HG02884 (cell line): ENCODE measurements around the gene SHH.

ENCODE experiments used
- ATAC-seq: cut with Tn5 transposase; IDR thresholded peaks from one replicate; pipeline ENCODE4 v1.9.1; 2021; ENCODE audit warnings: mild to moderate bottlenecking, moderate library complexity; ENCODE audit not compliant: unreplicated experiment

SHH gene

DNA sequence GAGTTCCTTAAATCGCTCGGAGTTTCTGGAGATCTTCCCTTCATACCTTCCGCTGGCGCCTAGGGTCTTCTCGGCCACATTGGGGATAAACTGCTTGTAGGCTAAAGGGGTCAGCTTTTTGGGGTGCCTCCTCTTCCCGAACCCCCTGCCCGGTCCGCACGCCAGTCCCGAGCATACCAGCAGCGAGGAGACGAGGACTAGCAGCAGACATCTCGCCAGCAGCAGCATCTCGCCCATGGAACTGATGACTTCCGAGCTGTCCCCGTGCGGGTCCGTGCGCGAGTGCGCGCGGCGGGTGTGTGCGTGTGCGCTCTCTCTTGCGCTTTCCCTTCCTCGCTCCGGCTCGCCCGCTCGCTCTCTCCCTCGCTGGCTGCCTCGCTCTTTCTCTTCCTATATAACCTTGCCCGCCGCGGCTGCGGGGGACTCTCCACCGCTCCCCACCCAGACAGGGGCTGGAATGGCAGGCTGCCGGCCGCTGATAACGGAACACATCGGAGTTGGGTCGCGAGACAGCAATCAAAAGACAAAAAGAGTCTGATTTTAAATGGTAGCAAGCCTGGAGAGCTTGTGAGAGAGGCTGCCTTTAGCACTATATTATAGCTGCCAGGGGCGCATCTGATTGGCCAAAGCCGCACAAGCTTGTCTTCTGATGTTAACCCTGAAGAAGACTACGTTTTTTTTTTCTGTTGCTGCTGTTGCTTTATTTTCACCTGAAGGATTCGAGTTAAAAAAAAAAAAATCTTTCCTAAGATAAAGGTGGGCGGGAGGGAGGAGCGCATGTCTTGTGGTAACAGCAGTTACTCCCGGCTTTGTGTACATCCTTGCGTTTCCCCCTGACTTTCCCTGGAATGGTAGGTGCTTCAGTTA is at the start of gene SHH:
Gene SHH (minus strand): TSS at position 569 of the 867 bp plus-strand sequence. CDS start 341 bp downstream, at position 228.
- ATAC-seq = no peak

DNA sequence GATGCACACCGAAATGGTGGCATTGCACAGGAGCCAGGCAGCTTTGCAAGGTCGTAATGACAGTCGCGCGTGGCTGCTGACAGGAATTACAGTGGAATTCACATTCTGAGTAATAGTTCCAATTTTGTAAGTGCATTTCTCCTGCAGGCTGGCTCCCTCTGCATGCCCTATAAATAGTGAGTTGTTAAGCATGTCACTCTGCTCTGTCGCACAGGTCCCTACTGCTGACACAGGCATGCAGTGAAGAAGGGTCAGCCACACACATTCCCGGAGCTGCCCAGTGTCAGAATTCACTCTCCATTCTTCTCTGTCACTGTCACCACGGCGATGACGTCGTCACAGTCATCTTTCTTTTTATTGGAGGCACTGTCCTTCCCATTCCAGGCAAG is 49.2 kb upstream of the SHH start:
- ATAC-seq = no peak

DNA sequence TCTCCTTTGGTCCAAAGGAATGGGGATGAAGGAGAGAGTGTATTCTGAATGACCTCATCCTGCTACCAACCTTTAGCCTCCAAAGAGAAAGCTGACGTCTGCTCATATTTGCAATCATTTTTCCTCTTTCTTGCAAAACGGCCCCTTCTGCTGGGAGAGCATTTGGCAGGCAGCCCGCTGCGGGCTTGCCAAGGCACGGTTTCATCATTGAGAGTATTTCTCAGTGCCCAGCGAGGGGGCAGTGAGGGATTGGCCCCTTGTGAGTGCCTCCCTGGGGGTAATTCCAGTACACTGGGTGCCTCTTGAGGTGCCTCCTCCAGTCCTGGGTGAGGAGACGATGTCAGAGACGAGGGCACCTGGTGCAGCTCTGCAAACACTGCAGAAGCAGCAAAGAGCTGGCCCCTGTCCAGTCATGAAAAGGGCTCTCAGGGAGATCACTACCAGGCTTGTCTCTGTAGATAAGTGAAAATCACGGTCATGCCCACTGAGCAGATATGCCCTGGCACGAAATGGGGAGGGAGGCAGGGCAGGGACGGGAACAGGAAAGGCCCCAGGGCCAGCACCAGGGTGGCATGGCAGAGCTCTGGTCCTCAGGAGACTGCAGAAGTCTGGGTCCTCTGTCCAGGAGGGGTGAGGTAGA is 48.7 kb upstream of the SHH start:
- ATAC-seq = no peak

DNA sequence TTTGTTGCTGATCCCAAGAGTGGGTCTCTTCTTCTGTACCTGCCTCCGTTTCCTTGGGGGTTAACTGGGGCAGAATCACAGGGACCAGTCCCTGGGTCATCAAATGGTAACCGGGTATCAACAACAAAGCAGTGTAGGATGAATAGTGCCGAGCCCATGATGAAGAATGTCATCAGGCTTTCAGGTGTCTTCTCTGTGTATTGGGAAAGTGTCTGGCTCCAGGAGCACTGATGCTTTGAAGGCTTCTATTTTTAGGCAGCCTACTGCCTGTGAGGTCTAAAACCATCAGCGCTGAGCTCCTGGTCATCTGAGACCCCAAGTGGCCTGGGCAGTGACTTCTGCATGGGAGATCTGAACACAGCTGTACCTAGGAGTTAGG is 48.2 kb upstream of the SHH start:
- ATAC-seq = no peak

DNA sequence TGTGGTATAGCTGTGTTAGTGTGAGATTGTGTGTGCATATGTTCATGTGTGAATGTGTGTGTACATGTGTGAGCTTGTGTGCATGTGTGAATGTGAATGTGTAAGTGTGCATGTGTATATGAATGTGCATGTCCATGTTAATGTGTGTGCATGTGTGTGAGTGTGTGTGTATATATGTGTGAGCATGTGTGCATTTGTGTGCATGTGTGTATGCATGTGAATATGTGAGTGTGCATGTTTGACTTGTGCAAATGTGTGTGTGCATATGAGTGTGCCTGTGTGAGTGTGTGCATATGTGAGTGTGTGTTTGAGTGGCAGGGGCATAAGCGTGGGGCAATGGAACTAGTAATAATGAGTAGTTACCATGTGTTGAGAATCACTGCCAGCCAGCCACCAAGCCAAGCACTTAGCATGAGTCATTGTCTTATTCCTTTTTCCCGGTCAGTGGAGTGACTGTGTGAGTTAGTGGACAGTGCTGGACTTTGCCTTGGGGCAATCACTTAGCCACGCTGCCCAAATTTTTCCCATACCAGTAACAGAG is 46.3 kb upstream of the SHH start:
- ATAC-seq = no peak

DNA sequence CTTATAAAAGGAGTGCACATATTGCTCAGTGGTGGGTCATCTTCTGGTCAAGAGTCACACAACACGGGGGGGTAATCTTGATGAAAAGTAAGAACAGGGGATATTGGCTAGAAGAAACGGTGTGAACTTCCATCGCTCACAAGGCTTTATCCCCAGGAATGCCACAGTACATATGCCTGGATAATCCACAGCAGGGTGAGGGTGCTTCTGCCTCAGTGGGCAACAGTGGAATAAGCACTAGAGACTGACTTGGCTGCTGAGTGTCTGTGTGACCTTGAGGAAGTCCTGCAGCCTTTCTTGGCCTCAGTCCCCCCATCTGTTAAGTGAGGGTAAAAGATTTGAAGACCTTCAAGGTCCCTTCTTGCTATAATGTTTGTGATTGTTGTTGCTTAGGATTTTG is 44.9 kb upstream of the SHH start:
- ATAC-seq = no peak

DNA sequence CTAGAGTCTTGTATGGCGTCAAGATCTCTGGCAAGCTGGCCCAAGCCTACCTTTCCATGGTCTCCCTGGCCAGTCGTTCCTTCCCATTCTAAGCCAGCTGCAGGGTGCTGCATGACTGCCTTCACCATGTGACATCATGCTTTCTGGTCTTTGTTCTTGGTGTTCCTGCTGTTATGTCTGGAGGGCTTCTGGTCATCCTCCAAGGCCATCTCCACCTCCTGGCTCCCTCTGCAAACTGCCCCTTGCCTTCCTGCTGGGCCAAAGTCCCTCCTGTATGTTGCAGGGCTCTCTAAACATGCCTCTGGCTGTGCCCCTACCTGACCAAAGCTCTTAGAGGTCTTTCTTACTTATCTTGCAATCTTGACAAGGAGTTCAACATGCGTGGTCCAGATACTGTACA is 44.4 kb upstream of the SHH start:
- no peak for ATAC-seq

DNA sequence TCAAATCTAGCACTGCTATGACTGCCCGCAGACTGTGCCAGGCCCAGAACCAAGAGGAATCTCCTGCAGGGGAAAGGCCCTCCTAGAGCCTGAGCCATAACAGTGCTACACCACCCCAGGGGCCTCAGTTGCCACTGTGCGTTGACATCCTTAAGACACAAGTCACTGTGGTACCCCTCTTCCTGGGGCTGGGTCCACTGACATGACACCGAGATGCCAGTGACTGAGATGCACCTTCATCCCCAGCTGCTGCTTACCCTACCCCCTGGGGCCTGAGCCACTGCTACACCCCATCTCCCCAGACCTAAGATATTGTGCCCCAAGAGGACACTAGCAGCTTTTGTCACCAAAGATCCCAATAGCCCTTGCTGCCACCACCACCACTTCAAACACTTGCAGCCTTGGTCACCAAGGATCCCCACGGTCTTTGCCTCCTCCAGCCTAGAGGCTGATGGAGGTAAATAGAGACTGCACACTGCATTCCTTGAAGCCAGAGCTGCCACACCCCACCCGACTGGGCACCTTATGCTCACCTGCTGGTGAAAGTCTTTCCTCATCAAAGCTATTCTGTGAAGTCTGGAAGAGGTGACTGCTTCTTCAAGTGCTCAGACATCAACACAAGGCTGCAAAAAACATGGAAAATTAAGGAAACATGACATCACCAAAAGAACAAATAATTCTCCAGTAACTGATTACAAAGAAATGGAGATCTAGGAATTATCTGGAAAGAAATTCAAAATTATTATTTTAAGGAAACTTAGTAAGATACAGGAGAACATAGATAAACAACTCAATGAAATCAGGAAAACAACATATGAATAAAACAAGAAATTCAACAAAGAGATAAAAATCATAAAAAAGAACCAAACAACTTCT is 40.4 kb upstream of the SHH start:
- ATAC-seq = no peak

DNA sequence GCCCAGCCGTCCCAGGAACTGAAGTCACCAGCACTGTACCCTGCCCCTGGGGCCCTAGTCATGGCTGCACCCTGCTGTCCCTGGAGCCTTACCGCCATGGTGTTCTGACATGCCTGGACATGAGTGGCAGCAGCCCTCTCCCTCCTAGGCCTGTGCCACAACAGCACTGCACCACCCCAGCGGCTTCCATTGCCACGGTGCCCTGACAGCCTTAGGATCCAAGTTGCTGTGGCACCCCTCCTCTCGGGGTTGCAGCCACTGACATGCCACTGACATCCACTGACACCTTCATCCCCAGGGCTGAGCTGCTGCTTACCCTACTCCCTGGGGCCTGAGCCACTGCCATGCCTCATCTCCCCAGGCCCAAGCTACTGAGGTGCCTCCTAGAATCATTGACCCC is 39.6 kb upstream of the SHH start:
- no peak for ATAC-seq

DNA sequence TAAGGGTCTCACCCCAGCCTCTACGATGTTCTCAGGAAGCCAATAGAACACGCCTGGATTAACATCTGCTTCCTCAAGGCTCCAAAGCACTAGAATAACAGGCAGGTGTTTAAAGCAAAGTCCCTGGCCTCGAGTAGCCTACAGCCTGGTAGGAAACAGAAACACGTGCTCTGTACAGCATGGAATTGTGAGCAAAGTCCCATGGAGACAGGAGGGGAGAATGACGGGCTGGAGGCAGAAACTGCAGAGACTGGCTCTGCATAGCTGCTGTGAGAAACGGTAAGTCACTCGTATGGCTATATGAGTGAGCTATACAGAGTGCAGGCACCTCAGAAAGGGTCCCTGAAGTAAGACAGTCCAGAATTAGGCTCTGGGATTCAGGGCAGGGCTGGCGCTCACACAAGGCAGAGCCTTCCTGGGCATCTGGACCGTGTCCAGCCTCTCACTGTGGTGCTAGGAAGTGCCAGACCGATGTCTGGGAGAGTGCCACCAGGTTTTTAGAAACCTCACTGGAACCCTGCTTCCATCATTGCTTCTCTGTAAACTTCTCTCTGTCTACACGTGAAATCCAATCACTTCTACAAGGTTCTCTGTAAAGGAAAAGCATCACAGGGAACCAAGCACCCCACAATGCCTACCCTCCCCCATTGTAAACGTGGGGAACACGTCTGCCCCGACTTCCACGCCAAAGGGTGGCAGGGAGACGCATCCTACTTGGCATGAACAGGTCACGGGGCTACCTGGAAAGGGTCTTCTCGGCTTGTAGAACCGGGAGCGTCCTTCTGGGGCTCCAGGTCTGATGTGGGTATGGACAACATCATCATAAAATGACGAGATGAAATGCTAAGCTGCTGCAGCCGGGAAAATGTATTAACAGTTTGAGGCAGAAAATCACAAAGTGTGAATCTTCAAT is 38.8 kb upstream of the SHH start:
- ATAC-seq = no peak

DNA sequence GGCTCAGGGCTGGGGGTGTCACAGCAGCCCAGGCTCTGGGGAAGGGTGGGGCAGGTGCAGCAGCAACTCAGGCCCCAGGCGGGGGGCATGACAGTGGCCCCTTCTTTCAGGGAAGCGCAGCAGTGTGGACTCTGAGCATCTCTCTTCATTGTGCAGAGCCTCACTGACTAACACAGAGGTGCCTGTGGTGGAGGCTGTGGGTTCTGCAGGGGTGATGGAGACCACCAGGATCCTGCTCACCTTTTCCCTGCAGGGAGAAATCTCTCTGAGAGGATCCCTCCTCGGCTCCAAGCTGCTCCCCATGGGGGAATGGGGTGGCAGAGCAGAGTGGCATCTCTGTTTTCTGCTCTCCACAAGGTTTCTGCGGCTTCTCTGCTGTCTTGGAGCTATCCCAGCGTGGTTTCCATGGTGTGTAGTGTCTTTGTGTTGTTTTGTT is 37.8 kb upstream of the SHH start:
- no peak for ATAC-seq

DNA sequence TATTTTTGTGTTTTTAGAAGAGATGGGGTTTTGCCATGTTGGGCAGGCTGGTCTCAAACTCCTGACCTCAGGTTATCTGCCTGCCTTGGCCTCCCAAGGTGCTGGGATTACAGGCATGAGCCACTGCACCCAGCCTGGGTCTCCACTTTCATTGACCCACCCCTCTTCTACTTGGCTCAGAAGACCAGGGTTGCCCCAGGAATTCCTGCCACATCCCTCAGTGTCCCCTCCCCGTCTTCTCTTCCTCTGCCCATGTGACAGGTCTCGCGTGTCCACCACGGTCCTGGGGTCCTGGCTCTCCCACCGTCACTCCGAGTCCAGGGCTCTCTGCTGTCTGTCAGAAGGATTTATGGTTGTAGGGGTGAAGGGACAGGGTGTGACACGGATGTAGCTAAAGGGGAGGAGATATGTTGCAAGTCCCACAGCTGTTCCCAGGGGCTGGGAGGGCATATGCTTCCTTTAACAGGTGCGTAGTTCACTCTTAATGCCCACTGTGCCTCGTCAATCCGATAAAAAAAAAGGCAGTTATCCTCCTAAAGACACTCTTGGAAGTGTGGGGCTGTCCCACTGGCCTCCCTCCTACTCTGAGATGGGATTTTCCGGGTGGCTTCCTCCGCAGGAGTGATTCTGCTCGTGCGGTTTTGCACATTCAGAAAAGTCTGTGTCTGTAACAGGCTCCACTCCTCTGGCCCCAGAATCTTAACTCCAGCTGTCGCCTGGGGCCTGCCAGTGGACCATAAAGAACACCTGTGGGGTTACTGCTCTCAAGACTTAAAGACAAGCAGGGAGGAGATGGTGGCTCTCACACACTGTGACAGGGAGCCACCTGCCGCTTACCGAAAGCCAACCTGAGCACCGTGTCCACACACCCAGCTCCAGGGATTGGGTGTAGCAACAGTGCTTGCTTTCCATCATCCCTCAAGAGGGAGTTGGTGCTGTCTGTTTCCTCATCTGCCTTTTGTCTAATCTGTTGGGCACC is 36.7 kb upstream of the SHH start:
- ATAC-seq = no peak

DNA sequence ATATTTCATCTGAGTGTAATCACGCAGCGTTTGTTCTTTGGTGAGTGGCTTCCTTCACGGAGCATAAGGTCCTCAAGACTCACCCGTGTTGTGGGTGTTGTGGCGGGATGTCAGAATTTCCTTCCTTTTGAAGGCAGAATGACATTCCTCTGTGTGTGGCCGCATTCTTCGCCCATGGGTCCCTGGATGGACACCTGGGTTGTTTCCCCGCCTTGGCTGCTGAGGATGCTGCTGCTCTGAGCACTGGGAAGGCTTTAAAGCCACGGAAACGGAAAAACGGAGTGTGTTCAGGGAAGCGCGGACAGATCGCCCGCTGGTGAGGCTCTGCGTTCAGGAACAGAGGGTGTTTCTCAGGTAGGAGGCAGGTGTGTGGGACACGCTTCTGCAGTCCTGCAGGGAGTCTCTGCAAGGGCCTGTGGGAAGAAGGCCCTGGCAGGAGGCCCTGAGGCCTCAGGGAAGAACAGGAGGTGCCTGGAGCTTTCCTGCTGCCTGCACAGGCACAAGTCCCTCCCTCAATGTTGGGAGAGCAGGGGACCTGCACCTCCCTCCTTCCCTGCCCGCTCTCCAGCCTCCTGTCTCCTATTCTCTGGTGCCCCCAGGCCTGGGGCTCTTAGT is 35.7 kb upstream of the SHH start:
- no peak for ATAC-seq

DNA sequence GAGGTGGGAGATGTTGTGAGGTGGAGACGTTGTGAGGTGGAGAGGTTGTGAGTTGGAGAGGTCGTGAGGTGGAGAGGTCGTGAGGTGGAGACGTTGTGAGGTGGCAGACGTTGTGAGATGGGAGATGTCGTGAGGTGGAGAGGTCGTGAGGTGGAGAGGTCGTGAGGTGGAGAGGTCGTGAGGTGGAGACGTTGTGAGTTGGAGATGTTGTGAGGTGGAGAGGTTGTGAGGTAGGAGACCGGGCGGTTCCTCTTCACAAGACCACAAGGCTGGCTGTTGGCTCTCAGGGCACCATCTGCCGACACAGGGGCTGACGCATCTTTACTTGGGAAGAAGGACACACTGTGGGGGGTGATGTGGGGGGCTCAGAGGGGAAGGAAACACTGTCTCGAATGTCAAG is 34.7 kb upstream of the SHH start:
- ATAC-seq = no peak

DNA sequence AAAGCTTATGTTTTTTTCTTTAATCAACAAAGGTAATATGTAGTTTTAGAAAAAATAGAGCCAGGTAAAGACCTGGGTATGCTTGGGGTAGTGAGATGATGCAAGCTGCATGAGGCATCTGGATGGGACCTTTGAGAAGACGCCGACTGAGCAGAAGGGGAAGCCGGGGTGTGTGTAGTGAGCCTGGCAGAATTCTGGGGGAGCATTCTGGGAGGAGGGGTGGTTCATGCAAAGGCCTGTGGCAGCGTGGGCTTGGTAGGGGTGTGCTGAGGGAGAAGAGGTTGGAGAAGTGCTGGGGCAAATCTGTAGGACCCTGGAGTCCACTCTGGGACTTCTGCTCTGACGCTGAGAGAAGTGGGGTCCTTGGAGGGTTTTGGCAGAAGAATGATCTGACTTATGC is 33.9 kb upstream of the SHH start:
- no peak for ATAC-seq

DNA sequence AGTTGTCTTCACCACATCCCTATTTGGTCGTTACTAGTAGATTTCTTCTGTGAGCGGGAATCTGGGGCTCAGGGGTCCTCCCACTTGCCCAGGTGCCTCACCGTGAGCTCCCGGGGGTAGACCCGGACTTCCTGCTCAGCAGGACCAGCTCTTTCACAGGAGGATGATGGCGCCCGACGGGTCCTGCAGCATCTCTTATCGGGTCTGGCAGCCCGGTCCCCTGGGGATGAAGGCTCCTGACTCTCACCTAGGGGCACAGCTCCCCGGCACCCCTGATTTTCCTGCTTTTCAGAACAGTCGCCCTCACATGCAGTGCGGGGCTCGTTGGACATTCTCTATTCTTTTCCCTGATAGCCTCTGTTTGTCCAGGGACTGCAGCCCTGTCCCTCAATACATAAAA is 33.0 kb upstream of the SHH start:
- no peak for ATAC-seq

DNA sequence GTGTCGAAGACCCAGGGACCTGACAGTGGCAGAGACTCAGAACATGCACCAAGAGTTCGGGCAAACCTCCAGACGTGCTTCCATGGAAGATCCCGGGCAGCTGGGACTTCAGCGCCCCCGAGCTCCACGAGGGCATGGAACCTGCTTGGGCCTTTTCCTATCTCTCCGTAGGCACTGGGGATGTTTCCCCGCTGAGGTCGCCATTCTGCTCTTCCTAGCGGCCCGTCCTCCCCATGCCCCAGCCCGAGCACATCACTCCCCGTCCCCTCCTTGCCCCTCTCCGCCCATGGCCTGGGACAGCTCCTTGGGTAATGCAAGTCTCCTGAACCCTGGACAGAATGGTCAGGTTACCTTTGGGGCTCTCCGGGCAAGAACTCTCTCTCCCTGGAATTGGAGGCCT is 32.3 kb upstream of the SHH start:
- ATAC-seq = no peak

DNA sequence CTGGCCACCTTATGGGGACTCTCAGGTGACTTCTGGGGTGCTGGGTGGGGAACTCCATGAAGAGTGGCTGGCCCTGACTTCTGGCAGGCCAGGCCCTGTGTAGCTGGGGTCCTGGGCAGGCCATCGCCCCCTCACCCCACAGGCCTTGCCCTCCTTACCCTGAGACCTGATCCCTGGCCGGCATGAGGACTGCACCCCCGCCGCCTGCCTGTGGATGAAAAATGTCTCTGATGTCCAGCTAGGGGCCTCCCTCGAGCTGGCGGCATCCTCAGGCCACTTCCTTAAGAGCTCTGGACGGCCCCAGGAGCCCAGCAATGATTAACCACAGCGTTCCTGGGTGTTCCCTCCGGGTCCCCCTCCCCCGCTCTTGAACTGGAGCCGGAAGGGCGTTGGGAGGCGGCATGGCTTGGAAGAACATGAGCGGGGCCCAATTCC is 31.8 kb upstream of the SHH start:
- ATAC-seq = no peak
